HS-27A (cell line): Measurements from ENCODE around the gene RGS7.
"Not testable (repeated sequence)": the region's sequence is repeated elsewhere in the genome, so short reads cannot be mapped to it uniquely, and the experiment has no call there.

Experiments used
- DNase-seq: peaks from one replicate; pipeline ENCODE4 v3.0.0-alpha.2; 2012; ENCODE audit warnings: low read depth, missing footprints

RGS7 gene

DNA sequence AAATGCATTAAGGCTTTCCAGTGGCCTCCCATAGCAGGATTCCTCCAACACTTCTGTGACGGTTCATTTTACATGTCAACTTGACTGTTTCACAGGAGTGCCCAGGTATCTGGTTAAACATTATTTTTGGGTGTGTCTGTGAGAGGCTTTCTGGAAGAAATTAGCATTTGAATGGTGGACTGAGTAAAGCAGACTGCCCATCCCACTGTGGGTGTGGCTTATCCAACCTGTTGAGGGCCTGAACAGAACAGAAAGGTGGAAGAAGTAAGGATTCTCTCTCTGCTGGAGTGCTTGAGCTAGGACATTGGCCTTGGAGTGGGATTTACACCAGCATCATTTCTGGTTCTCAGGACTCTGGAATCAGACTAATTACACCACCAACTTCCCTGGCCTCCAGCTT, 85.6 kb downstream of the RGS7 start:
- no peak for DNase-seq

DNA sequence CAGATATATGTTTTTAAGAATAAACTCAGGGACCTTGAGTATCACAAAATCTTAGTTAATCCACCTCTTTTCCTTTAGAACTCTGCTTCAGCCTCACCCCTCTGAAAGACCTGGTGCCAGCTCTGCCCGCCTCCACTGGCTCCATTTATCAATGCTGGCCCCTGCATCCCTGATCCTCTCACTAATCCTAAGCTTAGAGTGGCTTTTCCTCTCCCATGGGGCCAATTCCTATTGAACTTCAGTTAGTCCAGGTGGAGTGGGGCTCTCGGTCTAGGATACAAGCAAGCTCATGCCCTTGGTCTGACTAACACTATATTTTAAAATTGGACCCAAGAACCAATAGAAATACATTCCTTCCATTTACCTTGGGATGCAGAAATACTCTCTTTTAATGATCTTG, 87.0 kb downstream of the RGS7 start:
- DNase-seq, result no peak

- no peak for DNase-seq
These were observed 87.9 kb downstream of the RGS7 start for GRCh38 chr1:241269116-241269515.

GRCh38 chr1:241266121-241266520, 90.9 kb downstream of the RGS7 start:
- DNase-seq, result no peak

DNA sequence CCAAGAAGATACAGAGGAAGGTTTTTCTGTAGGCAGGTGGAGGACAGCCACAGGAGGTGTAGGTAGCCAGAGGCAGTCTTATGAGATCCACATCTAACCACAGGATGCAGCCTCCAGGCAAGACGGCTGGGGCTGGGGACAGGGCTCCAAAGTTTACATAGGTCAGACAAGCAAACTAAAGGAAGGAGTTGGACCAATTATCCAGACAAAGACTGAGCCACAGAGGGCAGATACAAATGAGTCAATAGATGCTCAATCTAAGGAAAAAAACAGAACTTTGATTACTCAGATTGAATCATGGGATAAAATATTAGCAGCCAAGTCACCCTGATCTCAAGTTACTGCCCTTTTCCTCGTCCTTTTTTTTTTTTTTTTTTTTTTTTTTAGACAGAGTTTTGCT, 91.6 kb downstream of the RGS7 start:
- no peak for DNase-seq

DNA sequence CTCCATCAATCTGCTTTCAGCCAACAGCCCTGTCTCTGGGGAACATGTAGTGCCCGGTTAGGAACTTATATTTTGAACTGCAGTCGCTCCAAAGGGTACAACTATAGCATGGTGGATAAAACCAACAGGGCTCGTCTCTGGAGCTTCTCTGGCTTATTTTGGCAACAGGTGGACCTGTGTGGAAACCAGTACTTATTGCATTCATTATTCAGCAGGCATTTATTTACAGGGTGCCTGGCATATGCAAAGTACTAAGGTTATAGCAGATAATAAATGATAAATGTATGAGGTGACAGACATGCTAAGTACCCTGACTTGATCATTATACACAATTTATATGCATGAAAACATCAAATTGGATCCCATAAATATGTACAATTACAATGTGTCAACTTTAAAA, 93.7 kb downstream of the RGS7 start:
- DNase-seq, result no peak

- no peak for DNase-seq
These were observed 103.5 kb downstream of the RGS7 start for GRCh38 chr1:241253471-241253870.

DNA sequence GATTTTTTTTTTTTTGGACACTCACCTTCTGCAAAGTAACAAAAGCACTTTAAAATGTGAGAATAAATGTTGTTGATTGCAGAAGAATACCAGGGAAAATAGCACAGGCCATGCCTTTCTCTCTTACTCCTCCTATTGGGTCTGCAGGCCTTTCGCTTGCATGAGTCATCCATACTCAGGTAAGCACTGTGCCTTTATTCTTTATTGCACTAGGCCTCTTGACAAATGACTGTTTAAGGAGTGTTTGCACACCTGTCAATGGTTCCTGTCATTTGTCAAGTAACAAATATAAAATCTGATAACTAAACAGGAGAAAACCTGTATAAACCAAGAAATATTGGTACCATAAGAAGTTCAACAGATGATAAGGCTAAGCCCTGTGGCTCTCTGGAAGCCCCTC, 106.5 kb downstream of the RGS7 start:
- DNase-seq, result no peak

DNA sequence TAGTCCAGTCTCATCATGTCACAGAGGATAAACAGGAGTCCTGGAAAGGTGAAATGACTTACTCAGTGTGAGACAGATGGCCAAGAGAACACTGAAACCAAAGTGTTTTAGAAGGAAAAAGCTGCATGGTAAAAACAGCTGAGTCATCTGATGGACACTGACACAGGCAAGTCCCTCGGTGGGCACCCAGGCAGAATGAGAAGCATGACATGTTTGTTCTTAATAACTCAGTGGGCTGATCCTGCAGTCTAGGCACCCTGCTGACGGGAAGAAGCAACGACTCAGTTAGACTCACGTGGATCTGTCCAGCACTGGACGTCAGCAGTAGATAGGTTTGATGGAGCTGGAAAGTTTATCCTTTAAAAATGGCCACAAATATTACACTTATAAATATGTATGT, 116.9 kb downstream of the RGS7 start:
- DNase-seq, result no peak

DNA sequence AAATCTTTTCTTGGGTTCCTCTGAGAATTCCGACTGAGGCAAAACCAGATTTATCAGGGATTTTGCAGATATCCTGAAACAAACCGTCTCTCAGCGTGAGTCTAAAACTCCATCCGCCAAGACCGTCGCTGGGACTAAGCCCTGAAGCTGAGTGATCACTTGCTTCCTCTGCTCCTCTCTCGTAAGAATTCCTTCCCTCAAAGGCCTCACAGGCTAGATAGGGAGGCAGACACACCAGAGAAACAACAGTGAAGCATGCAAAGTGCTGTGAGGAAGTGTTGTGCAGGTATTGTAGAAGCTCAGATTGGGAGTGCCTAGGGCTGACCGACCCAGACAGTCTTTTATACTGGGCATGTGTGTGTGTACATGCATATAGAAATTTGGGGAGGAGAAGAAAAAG, 119.1 kb downstream of the RGS7 start:
- DNase-seq, result no peak

- DNase-seq, result no peak
These were observed 121.6 kb downstream of the RGS7 start for GRCh38 chr1:241235256-241235897.

DNA sequence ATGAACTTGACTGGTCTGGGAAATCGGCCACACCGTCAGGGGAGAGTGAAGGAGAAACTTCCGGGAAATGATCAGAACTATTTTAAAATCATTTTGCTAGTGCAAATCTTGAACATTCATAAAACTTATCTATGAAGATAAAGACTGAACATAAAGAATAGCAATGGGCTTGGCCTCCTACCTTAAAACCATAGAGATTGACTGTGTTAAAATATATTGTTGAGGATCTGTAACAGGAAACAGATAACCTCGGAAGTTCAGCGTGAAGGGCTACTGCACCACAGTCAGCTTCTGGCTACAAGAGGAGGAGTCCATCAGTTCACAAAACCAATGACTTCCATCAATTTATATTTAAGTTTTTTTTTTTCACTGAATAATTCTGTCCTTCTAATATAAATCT, 127.3 kb downstream of the RGS7 start:
- no peak for DNase-seq

GRCh38 chr1:241229216-241229615, 127.8 kb downstream of the RGS7 start:
- DNase-seq, result no peak

- no peak for DNase-seq
These were observed 128.7 kb downstream of the RGS7 start for GRCh38 chr1:241228339-241228738.

GRCh38 chr1:241225741-241226140, 131.3 kb downstream of the RGS7 start:
- DNase-seq, result no peak

GRCh38 chr1:241224189-241224588, 132.8 kb downstream of the RGS7 start:
- not testable (repeated sequence) for DNase-seq

DNA sequence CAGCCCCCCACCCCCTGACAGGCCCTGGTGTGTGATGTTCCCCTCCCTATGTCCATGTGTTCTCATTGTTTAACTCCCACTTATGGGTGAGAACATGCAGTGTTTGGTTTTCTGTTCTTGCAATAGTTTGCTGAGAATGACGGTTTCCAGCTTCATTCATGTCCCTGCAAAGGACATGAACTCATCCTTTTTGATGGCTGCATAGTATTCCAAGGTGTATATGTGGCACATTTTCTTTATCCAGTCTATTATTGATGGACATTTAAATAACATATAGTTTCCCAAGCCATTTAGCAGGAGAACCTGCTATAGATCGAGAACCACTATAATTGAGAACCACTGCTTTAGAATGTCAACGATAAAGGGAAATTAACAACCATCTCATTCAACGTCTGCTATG, 134.2 kb downstream of the RGS7 start:
- not testable (repeated sequence) for DNase-seq

- DNase-seq, result no peak
These were observed 135.7 kb downstream of the RGS7 start for GRCh38 chr1:241221319-241221718.

DNA sequence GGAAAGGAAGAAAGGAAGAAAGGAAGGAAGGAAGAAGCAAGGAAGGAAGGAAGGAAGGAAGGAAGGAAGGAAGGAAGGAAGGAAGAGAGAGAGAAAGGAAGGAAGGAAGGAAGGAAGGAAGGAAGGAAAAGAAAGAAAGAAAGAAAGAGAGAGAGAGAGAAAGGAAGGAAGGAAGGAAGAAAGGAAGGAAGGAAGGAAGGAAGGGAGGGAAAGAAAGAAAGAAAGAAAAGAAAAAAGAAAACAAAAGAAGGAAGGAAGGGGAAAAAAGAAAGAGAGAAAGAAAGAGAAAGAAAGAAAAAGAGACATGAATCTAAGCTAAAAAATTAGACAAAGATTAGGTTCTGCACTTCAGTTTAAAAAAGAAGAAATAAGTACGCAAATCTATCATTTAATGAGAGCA, 136.1 kb downstream of the RGS7 start:
- not testable (repeated sequence) for DNase-seq

DNA sequence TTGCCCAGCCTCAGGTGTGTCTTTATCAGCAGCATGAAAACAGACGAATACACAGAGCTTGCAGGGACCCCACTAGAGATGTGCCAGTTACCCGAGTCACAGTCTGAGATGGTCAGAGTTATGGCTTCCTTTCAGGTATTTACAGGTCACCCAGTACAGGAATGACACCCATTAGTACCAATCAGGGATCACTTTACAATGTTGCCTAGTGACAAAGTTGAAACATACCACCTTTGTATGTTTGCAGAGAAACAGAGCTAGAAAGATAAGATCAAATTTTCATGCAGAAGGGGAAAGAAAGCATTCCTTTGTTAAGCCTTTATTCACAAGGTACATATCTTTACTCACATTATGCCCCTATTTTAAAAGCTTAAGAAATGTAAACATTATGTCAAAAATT, 137.6 kb downstream of the RGS7 start:
- no peak for DNase-seq

- no peak for DNase-seq
These were observed 139.5 kb downstream of the RGS7 start for GRCh38 chr1:241217516-241217915.

DNA sequence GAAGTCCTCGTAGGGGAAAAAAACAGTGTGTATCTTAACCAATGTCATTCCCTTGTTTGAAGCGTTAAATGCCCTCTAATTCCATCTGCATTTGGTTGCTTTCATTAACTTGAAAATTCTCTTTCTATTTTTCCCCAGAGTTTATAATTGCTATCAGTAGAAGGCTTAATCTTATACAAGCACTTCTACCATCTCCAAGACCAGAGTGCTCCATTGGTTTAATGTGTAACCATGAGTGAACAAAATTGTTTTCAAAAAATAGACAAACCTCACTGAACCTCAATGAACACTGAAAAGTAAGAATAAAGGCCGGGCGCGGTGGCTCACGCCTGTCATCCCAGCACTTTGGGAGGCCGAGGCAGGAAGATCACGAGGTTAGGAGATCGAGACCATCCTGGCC, 141.3 kb downstream of the RGS7 start:
- DNase-seq, result no peak

DNA sequence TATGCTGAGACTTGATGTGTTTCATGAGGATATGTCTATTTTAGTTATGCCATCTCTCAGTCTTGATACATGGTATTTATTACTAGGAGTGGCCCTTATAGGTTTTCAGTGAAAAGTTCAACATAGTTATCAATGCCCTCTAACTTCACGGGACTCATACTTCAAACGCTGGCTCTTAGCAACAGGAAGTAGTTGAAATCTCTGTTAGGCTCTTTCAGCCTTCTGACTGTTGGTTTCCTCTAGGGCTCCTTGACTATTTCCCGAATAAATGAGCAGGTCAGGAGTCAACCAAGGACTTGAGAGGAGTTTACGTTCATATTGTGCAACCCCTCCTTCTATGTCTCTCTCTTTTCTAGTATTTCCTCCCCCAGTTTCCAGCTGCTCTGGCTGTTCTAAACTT, 141.8 kb downstream of the RGS7 start:
- DNase-seq, result no peak

DNA sequence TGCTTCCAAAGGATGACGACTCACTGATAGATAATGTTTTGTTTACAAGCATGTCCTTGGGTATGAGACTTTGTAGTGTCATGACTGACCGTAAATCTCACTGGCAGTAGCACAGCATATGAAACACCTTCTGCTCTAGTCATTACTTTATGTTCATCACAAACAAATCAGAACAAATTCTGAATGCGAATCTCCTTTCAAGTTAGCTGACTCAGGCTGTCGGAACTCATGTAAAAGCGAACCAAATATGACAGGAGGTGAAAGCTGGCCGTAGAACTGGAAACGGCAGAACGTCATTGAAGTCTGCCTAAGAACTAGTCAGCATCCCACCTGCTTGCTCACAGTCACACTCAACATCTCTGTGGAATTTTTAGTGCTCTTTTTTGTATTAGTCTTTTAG, 143.9 kb downstream of the RGS7 start:
- no peak for DNase-seq

- no peak for DNase-seq
These were observed 144.4 kb downstream of the RGS7 start for GRCh38 chr1:241212628-241213027.
